ENCODE results near the gene NUP205. TPM values are rescaled to one million over a fixed set of nuclear protein-coding genes. Genes with fewer than 3 reads are reported as not detected.

The NUP205 gene
- polyA plus RNA-seq, 1 donor from 2014 or later = 32.3 TPM

GRCh38 chr7:135536150-135536549 is 21.6 kb upstream of the NUP205 start:
- no peaks in the 10 kb centered on the region for H3K9me2 ChIP-seq (ENCODE audit: insufficient read depth, low read length)
- no peak overlapping the region for H3K4me3 ChIP-seq (ENCODE audit: low read length)
- H2AFZ ChIP-seq (ENCODE audit: low read depth, low read length) = no peak overlapping the region
- no peak for TF ChIP-seq RAD21 (conservative IDR thresholded peaks at IDR 0.05)
- TF ChIP-seq MXI1 (conservative IDR thresholded peaks at IDR 0.05; ENCODE audit: poor library complexity, severe bottlenecking) = no peak
- TF ChIP-seq EZH2 (IDR thresholded peaks at IDR 0.05; ENCODE audit: borderline replicate concordance, insufficient read depth, low read length, poor library complexity, severe bottlenecking) = no peak
- TF ChIP-seq, protein P1, sequence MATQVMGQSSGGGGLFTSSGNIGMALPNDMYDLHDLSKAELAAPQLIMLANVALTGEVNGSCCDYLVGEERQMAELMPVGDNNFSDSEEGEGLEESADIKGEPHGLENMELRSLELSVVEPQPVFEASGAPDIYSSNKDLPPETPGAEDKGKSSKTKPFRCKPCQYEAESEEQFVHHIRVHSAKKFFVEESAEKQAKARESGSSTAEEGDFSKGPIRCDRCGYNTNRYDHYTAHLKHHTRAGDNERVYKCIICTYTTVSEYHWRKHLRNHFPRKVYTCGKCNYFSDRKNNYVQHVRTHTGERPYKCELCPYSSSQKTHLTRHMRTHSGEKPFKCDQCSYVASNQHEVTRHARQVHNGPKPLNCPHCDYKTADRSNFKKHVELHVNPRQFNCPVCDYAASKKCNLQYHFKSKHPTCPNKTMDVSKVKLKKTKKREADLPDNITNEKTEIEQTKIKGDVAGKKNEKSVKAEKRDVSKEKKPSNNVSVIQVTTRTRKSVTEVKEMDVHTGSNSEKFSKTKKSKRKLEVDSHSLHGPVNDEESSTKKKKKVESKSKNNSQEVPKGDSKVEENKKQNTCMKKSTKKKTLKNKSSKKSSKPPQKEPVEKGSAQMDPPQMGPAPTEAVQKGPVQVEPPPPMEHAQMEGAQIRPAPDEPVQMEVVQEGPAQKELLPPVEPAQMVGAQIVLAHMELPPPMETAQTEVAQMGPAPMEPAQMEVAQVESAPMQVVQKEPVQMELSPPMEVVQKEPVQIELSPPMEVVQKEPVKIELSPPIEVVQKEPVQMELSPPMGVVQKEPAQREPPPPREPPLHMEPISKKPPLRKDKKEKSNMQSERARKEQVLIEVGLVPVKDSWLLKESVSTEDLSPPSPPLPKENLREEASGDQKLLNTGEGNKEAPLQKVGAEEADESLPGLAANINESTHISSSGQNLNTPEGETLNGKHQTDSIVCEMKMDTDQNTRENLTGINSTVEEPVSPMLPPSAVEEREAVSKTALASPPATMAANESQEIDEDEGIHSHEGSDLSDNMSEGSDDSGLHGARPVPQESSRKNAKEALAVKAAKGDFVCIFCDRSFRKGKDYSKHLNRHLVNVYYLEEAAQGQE (IDR thresholded peaks at IDR 0.05; ENCODE audit: borderline replicate concordance) = no peak
- TF ChIP-seq, protein P2, sequence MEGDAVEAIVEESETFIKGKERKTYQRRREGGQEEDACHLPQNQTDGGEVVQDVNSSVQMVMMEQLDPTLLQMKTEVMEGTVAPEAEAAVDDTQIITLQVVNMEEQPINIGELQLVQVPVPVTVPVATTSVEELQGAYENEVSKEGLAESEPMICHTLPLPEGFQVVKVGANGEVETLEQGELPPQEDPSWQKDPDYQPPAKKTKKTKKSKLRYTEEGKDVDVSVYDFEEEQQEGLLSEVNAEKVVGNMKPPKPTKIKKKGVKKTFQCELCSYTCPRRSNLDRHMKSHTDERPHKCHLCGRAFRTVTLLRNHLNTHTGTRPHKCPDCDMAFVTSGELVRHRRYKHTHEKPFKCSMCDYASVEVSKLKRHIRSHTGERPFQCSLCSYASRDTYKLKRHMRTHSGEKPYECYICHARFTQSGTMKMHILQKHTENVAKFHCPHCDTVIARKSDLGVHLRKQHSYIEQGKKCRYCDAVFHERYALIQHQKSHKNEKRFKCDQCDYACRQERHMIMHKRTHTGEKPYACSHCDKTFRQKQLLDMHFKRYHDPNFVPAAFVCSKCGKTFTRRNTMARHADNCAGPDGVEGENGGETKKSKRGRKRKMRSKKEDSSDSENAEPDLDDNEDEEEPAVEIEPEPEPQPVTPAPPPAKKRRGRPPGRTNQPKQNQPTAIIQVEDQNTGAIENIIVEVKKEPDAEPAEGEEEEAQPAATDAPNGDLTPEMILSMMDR (IDR thresholded peaks at IDR 0.05; ENCODE audit: poor library complexity, severe bottlenecking) = no peak
- TF ChIP-seq TAF1 (IDR thresholded peaks at IDR 0.05; ENCODE audit: low read depth) = no peak
- TF ChIP-seq POLR2AphosphoS5 (IDR thresholded peaks at IDR 0.05) = no peak
- TF ChIP-seq SMC3 (conservative IDR thresholded peaks at IDR 0.05; ENCODE audit: poor library complexity) = no peak
- TF ChIP-seq EP300 (conservative IDR thresholded peaks at IDR 0.05; ENCODE audit: poor library complexity, severe bottlenecking) = no peak
- no peaks in the 10 kb centered on the region for H3K36me3 ChIP-seq (ENCODE audit: insufficient read depth, low read length)
- H4K20me1 ChIP-seq (ENCODE audit: insufficient read depth) = no peaks in the 10 kb centered on the region
- H3F3A ChIP-seq (ENCODE audit: insufficient read depth, low read length, poor library complexity, severe bottlenecking) = no peaks in the 10 kb centered on the region
- no peak overlapping the region for H3K4me2 ChIP-seq (ENCODE audit: low read length)
- H3K27me3 ChIP-seq (ENCODE audit: insufficient read depth, low read depth, low read length) = no peaks in the 10 kb centered on the region
- no peak overlapping the region for H3K9ac ChIP-seq (ENCODE audit: low read length)
- no peaks in the 10 kb centered on the region for H3K9me3 ChIP-seq (ENCODE audit: low read length)
- H3K79me2 ChIP-seq (replicated peaks; ENCODE audit: insufficient read depth, low read length) = no peaks in the 10 kb centered on the region
- H3K27ac ChIP-seq (ENCODE audit: low read length) = no peak overlapping the region

- Histone ChIP-seq H3K9me2 (ENCODE audit: insufficient read depth, low read length) (no peaks in the 10 kb centered on the region), H3F3A (ENCODE audit: insufficient read depth, low read length, poor library complexity, severe bottlenecking) (no peaks in the 10 kb centered on the region), H3K27me3 (ENCODE audit: insufficient read depth, low read depth, low read length) (no peaks in the 10 kb centered on the region), H3K4me3 (ENCODE audit: low read length) (no peak overlapping the region), H2AFZ (ENCODE audit: low read depth, low read length) (no peak overlapping the region), H3K9me3 (ENCODE audit: low read length) (no peaks in the 10 kb centered on the region), H3K4me2 (ENCODE audit: low read length) (no peak overlapping the region), H3K27ac (ENCODE audit: low read length) (no peak overlapping the region), H3K36me3 (ENCODE audit: insufficient read depth, low read length) (no peaks in the 10 kb centered on the region), H3K9ac (ENCODE audit: low read length) (no peak overlapping the region), H4K20me1 (ENCODE audit: insufficient read depth) (no peaks in the 10 kb centered on the region), H3K79me2 (replicated peaks; ENCODE audit: insufficient read depth, low read length) (no peaks in the 10 kb centered on the region)
- TF ChIP-seq POLR2AphosphoS5 (IDR thresholded peaks at IDR 0.05) (no peak), SMC3 (conservative IDR thresholded peaks at IDR 0.05; ENCODE audit: poor library complexity) (no peak), TAF1 (IDR thresholded peaks at IDR 0.05; ENCODE audit: low read depth) (no peak), RAD21 (conservative IDR thresholded peaks at IDR 0.05) (no peak), EP300 (conservative IDR thresholded peaks at IDR 0.05; ENCODE audit: poor library complexity, severe bottlenecking) (no peak), EZH2 (IDR thresholded peaks at IDR 0.05; ENCODE audit: borderline replicate concordance, insufficient read depth, low read length, poor library complexity, severe bottlenecking) (no peak), MXI1 (conservative IDR thresholded peaks at IDR 0.05; ENCODE audit: poor library complexity, severe bottlenecking) (no peak)
- TF ChIP-seq, protein P1 (IDR thresholded peaks at IDR 0.05; ENCODE audit: borderline replicate concordance) = no peak
- TF ChIP-seq, protein P2 (IDR thresholded peaks at IDR 0.05; ENCODE audit: poor library complexity, severe bottlenecking) = no peak
Measured at GRCh38 chr7:135537453-135537852, 20.3 kb upstream of the NUP205 start.
